LNCaP clone FGC (cell line): ENCODE measurements around the gene NYNRIN.

Experiments
- DNase-seq: peaks from one replicate; pipeline ENCODE4 v3.0.0-alpha.2; 2011; ENCODE audit warnings: low read depth
- H3K4me3 ChIP-seq: 2 replicates; pipeline ENCODE4 v1.5.1; 2011; ENCODE audit warnings: mild to moderate bottlenecking, low read depth, low read length, control low read depth
- TF ChIP-seq, protein P1 (sequence below): IDR thresholded peaks from 2 replicates; pipeline ENCODE4 v1.5.1; 2012; ENCODE audit warnings: mild to moderate bottlenecking; ENCODE audit not compliant: control insufficient read depth, insufficient read depth; ENCODE audit errors: extremely low read depth

NYNRIN gene

GRCh38 chr14:24401810-24402702 is 3.3 kb downstream of the NYNRIN start:
- TF ChIP-seq, protein P1, sequence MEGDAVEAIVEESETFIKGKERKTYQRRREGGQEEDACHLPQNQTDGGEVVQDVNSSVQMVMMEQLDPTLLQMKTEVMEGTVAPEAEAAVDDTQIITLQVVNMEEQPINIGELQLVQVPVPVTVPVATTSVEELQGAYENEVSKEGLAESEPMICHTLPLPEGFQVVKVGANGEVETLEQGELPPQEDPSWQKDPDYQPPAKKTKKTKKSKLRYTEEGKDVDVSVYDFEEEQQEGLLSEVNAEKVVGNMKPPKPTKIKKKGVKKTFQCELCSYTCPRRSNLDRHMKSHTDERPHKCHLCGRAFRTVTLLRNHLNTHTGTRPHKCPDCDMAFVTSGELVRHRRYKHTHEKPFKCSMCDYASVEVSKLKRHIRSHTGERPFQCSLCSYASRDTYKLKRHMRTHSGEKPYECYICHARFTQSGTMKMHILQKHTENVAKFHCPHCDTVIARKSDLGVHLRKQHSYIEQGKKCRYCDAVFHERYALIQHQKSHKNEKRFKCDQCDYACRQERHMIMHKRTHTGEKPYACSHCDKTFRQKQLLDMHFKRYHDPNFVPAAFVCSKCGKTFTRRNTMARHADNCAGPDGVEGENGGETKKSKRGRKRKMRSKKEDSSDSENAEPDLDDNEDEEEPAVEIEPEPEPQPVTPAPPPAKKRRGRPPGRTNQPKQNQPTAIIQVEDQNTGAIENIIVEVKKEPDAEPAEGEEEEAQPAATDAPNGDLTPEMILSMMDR: no peak
- no peak overlapping the region for H3K4me3 ChIP-seq
- DNase-seq: no peak

GRCh38 chr14:24403294-24403998 is 4.6 kb downstream of the NYNRIN start:
- no peak overlapping the region for H3K4me3 ChIP-seq
- no peak for DNase-seq
- TF ChIP-seq, protein P1: no peak

- TF ChIP-seq, protein P1: no peak
- no peak for DNase-seq
- no peak overlapping the region for H3K4me3 ChIP-seq
Measured at GRCh38 chr14:24404814-24405213, 6.0 kb downstream of the NYNRIN start.

DNA sequence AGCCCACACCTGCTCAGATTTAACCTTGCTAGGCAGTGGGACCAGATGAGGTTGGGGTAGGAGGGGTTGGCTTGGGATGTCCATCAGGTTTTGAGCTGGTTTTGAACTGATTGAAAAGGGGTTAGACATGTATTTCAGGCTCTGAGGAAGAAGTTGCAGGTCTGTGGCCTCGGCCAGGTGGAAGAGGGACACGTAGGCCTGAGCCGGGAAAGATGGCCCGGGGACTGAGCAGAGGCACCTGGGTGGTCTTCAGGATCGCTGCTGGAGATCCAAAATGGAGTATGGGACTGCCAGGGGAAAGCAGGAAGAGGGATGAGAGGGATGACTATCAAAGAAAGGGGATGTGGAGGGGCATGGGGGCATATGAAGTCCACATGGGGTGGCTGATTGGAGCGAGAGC is 7.6 kb downstream of the NYNRIN start:
- no peak overlapping the region for H3K4me3 ChIP-seq
- TF ChIP-seq, protein P1: no peak

DNA sequence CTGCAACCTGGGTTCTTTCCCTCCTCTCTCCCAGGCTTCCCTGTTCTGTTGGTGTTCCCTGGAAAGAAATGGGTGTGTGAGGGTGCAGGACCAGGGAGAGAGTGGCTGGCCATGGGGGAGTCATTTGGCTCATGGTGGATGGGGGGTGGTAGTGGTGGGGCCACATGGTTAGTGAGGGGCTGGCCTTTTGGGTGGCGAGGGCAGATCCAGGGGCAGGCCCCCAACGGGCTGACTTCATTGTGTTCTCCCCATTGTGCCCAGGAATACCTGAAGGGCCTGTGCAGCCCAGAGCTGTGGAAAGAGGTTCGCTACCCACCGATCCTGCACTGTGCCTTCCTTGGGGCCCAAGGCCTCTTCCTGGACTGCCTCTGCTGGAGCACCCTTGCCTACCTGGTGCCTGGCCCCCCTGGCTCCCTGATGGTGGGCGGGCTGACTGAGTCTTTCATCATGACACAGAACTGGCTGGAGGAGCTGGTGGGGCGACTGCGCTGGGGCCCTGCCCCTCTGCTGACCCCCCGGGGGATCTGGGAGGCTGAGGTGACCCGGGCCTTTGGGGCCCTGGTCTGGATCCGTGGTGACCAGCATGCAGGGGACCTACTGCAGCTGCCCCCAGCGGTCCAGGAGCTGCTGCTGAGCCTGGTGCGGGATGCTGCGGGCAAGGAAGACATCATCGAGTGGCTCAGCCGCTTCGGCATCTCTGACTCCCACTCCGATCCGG is 9.0 kb downstream of the NYNRIN start:
- H3K4me3 ChIP-seq: no peak overlapping the region
- TF ChIP-seq, protein P1: no peak
- no peak for DNase-seq

More for the DNA sequence above, 7.6 kb downstream of the NYNRIN start:
- DNase-seq: no peak

DNA sequence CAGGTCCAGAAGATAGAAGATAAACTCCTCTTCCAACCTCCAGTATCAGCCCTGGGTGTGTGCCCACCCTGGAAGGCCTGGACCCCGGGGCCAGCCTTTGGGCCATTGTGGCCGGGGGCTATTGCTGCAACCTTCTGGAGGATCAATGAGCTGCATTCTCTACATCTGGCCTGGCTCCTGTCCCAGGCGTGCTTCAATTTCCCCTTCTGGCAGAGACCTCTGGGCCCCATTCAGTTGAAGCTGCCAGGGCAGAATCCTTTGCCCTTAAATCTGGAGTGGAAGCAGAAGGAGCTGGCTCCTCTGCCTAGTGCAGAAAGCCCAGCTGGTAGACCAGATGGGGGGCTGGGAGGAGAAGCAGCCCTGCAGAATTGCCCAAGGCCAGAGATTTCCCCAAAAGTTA is 10.0 kb downstream of the NYNRIN start:
- DNase-seq: no peak
- TF ChIP-seq, protein P1: no peak
- no peak overlapping the region for H3K4me3 ChIP-seq
